Fibroblast of lung (primary cell): ENCODE data around the gene LRRC59. TPM values are rescaled to one million over a fixed set of nuclear protein-coding genes. Genes with fewer than 3 reads are reported as not detected.

Experiments used
- DNase-seq, 2 donors: peaks; one replicate each; pipeline versions ENCODE4 v3.0.0 to v3.0.0-alpha.2; 2010; ENCODE audit warnings: low read depth in 2 of 2
- H2AFZ ChIP-seq: 2 replicates; pipeline ENCODE4 v1.5.1; 2012; ENCODE audit warnings: low read length, control low read depth, inconsistent platforms
- H3K27ac ChIP-seq: 2 replicates; pipeline ENCODE4 v1.5.1; 2011; ENCODE audit warnings: low read length, control low read depth; ENCODE audit not compliant: insufficient read depth
- H3K27me3 ChIP-seq: 2 replicates; pipeline ENCODE4 v1.5.1; 2011; ENCODE audit warnings: mild to moderate bottlenecking, low read length; ENCODE audit not compliant: control insufficient read depth, insufficient read depth
- H3K36me3 ChIP-seq: 2 replicates; pipeline ENCODE4 v1.5.1; 2011; ENCODE audit warnings: low read length; ENCODE audit not compliant: control insufficient read depth, insufficient read depth
- H3K4me1 ChIP-seq: 2 replicates; pipeline ENCODE4 v1.5.1; 2011; ENCODE audit warnings: low read length; ENCODE audit not compliant: control insufficient read depth, insufficient read depth; ENCODE audit errors: extremely low read depth
- H3K4me2 ChIP-seq: 2 replicates; pipeline ENCODE4 v1.5.1; 2011; ENCODE audit warnings: low read length, control low read depth; ENCODE audit not compliant: insufficient read depth; ENCODE audit errors: extremely low read depth
- H3K4me3 ChIP-seq, 4 experiments: fragments of 200-600 bp in 1 of 4; sonication (generic) in 1 of 4; replicated peaks in 1 of 4; 2 replicates each; pipeline ENCODE4 v1.5.1; 2011 to 2016; ENCODE audit warnings: low read length in 4 of 4, low read depth in 3 of 4, mild to moderate bottlenecking in 3 of 4, control low read depth in 2 of 4, inconsistent platforms in 1 of 4, mixed read lengths in 1 of 4; ENCODE audit not compliant: insufficient read depth in 1 of 4; ENCODE audit errors: control extremely low read depth in 1 of 4
- H3K79me2 ChIP-seq: 2 replicates; pipeline ENCODE4 v1.5.1; 2012; ENCODE audit warnings: mild to moderate bottlenecking, low read length, inconsistent platforms; ENCODE audit not compliant: control insufficient read depth, insufficient read depth
- H3K9ac ChIP-seq: 2 replicates; pipeline ENCODE4 v1.5.1; 2011; ENCODE audit warnings: mild to moderate bottlenecking, low read length, control low read depth; ENCODE audit not compliant: insufficient read depth
- H3K9me3 ChIP-seq: 2 replicates; pipeline ENCODE4 v1.5.1; 2012; ENCODE audit warnings: low read depth, low read length; ENCODE audit not compliant: control insufficient read depth, insufficient read depth
- H4K20me1 ChIP-seq: 2 replicates; pipeline ENCODE4 v1.5.1; 2011; ENCODE audit warnings: low read length; ENCODE audit not compliant: control insufficient read depth, insufficient read depth; ENCODE audit errors: extremely low read depth
- CTCF ChIP-seq, 2 donors: IDR thresholded peaks in 1 of 2; conservative IDR thresholded peaks in 1 of 2; 1 replicate in 1 of 2; 2 replicates in 1 of 2; pipeline ENCODE4 v1.5.1; 2011 to 2012; ENCODE audit warnings: low read length in 2 of 2, control low read depth in 1 of 2, inconsistent platforms in 1 of 2, low read depth in 1 of 2, mild to moderate bottlenecking in 1 of 2
- EZH2 ChIP-seq: IDR thresholded peaks from 2 replicates; pipeline ENCODE4 v1.5.1; 2012; ENCODE audit warnings: low read length, control low read depth, mild to moderate bottlenecking; ENCODE audit errors: missing control alignments
- polyA plus RNA-seq, 2 donors: library from polyadenylated mRNA; depleted of rRNA in 1 of 2; stranded (reverse) in 1 of 2; unstranded in 1 of 2; fragments of >200 nt; gene quantifications; 2 replicates each; pipeline ENCODE4 v1.2.1, GENCODE V29; 2011 to 2012; ENCODE audit warnings: missing spikeins in 1 of 2
- total RNA-seq: library from RNA; depleted of rRNA; stranded (reverse); fragments of >200 nt; gene quantifications from 2 replicates; pipeline ENCODE4 v1.2.1, GENCODE V29; 2014

Gene LRRC59
- total and polyA plus RNA-seq, 2 donors (not counting 1 experiment from before 2014, with no cell fraction given) = 88.7 to 142 TPM

DNA sequence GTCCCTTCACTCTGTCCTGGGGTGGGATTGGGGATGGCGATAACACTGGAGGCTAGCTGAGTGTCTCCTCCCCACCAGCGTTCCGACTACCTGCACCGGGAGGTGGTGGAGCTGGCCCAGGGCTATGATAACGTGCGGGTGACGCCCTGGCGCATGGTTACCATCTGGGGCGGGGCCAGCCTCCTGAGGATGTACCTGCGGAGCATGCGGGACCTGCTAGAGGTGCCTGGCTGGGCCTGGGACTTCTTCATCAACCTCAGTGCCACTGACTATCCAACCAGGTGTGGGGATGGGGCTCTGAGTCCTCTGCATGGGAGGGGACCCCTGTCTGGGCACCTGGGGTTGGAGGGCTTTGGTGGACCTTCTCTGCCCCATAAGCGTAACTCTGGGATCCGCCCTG is 42.5 kb downstream of the LRRC59 start:
- Histone ChIP-seq H3K36me3 (peaks cover 26% of the 10 kb centered on the region), H3K79me2 (peaks cover 2% of the 10 kb centered on the region), H3K27me3 (no peaks in the 10 kb centered on the region), H2AFZ (no peak overlapping the region), H3K4me2 (no peak overlapping the region), H3K4me1 (no peaks in the 10 kb centered on the region), H3K9ac (no peak overlapping the region), H4K20me1 (no peaks in the 10 kb centered on the region), H3K4me3 (no peak overlapping the region), H3K9me3 (no peaks in the 10 kb centered on the region), H3K27ac (no peak overlapping the region)
- no peak for DNase-seq
- TF ChIP-seq CTCF (conservative IDR thresholded peaks at IDR 0.05 in 1 of 2, IDR thresholded peaks at IDR 0.05 in 1 of 2; ENCODE audit: low read depth in 1 of 2, low read length in 2 of 2) = no peak
- TF ChIP-seq EZH2 = no peak

- H3K36me3 ChIP-seq = peaks cover 26% of the 10 kb centered on the region
These were observed 43.1 kb downstream of the LRRC59 start for GRCh38 chr17:50354198-50354597.

DNA sequence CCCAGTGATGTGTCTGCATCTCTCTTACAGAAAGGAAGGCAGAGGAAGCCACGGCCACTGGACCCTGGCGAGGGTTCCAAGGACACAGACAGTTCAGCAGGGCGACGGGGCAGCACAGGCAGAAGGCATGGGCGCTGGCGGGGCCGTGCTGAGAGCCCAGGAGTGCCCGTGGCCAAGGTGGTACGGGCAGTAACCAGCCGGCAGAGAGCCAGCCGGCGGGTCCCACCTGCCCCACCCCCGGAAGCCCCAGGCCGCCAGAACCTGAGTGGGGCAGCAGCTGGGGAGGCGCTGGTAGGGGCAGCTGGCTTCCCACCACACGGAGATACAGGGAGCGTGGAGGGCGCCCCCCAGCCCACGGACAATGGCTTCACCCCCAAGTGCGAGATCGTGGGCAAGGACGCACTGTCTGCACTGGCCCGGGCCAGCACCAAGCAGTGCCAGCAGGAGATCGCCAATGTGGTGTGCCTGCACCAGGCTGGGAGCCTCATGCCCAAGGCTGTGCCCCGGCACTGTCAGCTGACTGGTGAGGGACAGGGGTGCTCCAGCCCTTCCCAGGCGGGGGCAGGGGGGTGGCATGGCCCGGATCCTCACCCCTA is 43.6 kb downstream of the LRRC59 start:
- peaks cover 4% of the 10 kb centered on the region for H3K4me1 ChIP-seq
- peaks cover 26% of the 10 kb centered on the region for H3K36me3 ChIP-seq
- no peak for DNase-seq
- no peak overlapping the region for H2AFZ ChIP-seq
- no peak overlapping the region for H3K9ac ChIP-seq
- H3K4me3 ChIP-seq = no peak overlapping the region
- TF ChIP-seq CTCF (conservative IDR thresholded peaks at IDR 0.05 in 1 of 2, IDR thresholded peaks at IDR 0.05 in 1 of 2; ENCODE audit: low read depth in 1 of 2, low read length in 2 of 2) (no peak), EZH2 (no peak)
- no peaks in the 10 kb centered on the region for H3K27me3 ChIP-seq
- no peak overlapping the region for H3K27ac ChIP-seq
- no peak overlapping the region for H3K4me2 ChIP-seq
- H3K79me2 ChIP-seq = peaks cover 3% of the 10 kb centered on the region
- H3K9me3 ChIP-seq = no peaks in the 10 kb centered on the region
- no peaks in the 10 kb centered on the region for H4K20me1 ChIP-seq

More at GRCh38 chr17:50354198-50354597, 43.1 kb downstream of the LRRC59 start:
- no peak for DNase-seq
- H3K9me3 ChIP-seq = no peaks in the 10 kb centered on the region
- no peak for TF ChIP-seq CTCF (conservative IDR thresholded peaks at IDR 0.05 in 1 of 2, IDR thresholded peaks at IDR 0.05 in 1 of 2; ENCODE audit: low read depth in 1 of 2, low read length in 2 of 2)
- no peak for TF ChIP-seq EZH2
- peaks cover 2% of the 10 kb centered on the region for H3K79me2 ChIP-seq
- no peak overlapping the region for H3K4me3 ChIP-seq
- no peak overlapping the region for H3K4me2 ChIP-seq
- H2AFZ ChIP-seq = no peak overlapping the region
- no peaks in the 10 kb centered on the region for H4K20me1 ChIP-seq
- H3K27me3 ChIP-seq = no peaks in the 10 kb centered on the region
- no peak overlapping the region for H3K9ac ChIP-seq
- no peak overlapping the region for H3K27ac ChIP-seq
- H3K4me1 ChIP-seq = no peaks in the 10 kb centered on the region
